SJSA1 (cell line): Measurements from ENCODE around the gene KIAA1549. TPM values are rescaled to one million over a fixed set of nuclear protein-coding genes. Genes with fewer than 3 reads are reported as not detected.
A peak's percentile ranks its signal among the peaks of the same experiment; 100 is the strongest.

Experiments used
- DNase-seq, 2 experiments: peaks; one replicate each; pipeline ENCODE4 v3.0.0-alpha.2; 2015 to 2020; ENCODE audit warnings: low spot score in 2 of 2, low read depth in 1 of 2
- H3K27ac ChIP-seq: fragments of 250-450 bp; sonication (Bioruptor Pico); 2 replicates; pipeline ENCODE4 v1.5.1; 2020; ENCODE audit warnings: mild to moderate bottlenecking, moderate library complexity
- H3K27me3 ChIP-seq: fragments of 250-450 bp; sonication (Bioruptor Pico); replicated peaks from 2 replicates; pipeline ENCODE4 v1.5.1; 2020; ENCODE audit warnings: mild to moderate bottlenecking, moderate library complexity
- H3K36me3 ChIP-seq: fragments of 250-450 bp; sonication (Bioruptor Pico); 2 replicates; pipeline ENCODE4 v1.5.1; 2020; ENCODE audit warnings: mild to moderate bottlenecking
- H3K4me1 ChIP-seq: fragments of 250-450 bp; sonication (Bioruptor Pico); replicated peaks from 2 replicates; pipeline ENCODE4 v1.6.1; 2021; ENCODE audit warnings: mild to moderate bottlenecking
- H3K4me3 ChIP-seq: fragments of 250-450 bp; sonication (Bioruptor Pico); 2 replicates; pipeline ENCODE4 v1.5.1; 2020; ENCODE audit warnings: mild to moderate bottlenecking
- H3K9me3 ChIP-seq: fragments of 250-450 bp; sonication (Bioruptor Pico); replicated peaks from 2 replicates; pipeline ENCODE4 v1.5.1; 2020; ENCODE audit warnings: mild to moderate bottlenecking
- total RNA-seq: library from RNA; depleted of rRNA; stranded (reverse); fragments of >200 nt; shearing (Covaris generic); gene quantifications from 2 replicates; pipeline ENCODE4 v1.2.3, GENCODE V29; 2014

Gene KIAA1549
- total RNA-seq, 1 experiment from 2014 or later, result 0.95 TPM

- DNase-seq, result no peak
- no peak overlapping the region for H3K27ac ChIP-seq
- no peaks in the 10 kb centered on the region for H3K9me3 ChIP-seq
- 0 out of 2 replicates have a peak, but pooled peaks cover 3% of the 10 kb centered on the region for H3K36me3 ChIP-seq
- H3K27me3 ChIP-seq, result no peaks in the 10 kb centered on the region
- no peak overlapping the region for H3K4me3 ChIP-seq
- no peaks in the 10 kb centered on the region for H3K4me1 ChIP-seq
Observed at GRCh38 chr7:138902161-138902560, 79.0 kb downstream of the KIAA1549 start.

DNA sequence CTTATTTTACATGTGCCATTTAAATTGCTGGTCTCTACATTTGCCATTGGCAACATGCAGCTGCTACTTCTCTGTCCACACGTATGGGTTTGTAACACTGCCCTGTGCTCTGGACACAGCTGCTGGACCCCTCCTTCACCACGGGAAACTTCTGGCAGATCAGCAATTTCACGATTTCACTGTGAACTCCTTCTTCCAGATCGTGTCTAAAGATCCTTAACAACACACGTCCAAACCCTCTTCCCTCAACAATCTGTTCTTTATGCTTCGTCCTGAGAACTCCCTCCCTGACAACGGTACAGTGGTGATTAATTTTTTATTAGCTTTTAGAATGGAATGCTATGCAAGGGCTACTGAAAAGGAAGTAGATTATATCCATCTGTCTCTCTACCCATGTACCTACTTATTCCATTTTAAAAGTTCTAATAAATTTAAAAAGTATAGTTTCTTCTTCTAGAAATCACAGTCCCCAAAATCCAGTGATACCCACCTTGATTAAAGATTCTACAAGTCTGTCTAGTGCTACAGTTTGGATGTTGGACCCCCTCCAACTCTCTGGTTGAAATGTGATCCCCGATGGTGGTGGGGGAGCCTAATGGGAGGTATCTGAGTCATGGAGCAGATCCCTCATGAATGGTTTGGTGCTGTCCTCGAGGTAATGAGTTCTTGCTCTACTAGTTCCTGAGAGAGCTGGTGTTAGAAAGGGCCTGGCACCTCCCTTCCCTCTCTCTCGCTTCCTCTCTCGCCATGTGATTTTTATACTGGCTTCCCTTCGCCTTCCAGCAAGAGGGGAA, 81.0 kb downstream of the KIAA1549 start:
- no peak for DNase-seq
- Histone ChIP-seq H3K9me3 (no peaks in the 10 kb centered on the region), H3K36me3 (no peaks in the 10 kb centered on the region), H3K27me3 (no peaks in the 10 kb centered on the region), H3K27ac (no peak overlapping the region), H3K4me1 (no peaks in the 10 kb centered on the region), H3K4me3 (no peak overlapping the region)

- DNase-seq, result no peak
- Histone ChIP-seq H3K27ac (no peak overlapping the region), H3K27me3 (no peaks in the 10 kb centered on the region), H3K36me3 (no peaks in the 10 kb centered on the region), H3K4me1 (no peaks in the 10 kb centered on the region), H3K4me3 (no peak overlapping the region), H3K9me3 (no peaks in the 10 kb centered on the region)
Observed at GRCh38 chr7:138898802-138899201, 82.4 kb downstream of the KIAA1549 start.

DNA sequence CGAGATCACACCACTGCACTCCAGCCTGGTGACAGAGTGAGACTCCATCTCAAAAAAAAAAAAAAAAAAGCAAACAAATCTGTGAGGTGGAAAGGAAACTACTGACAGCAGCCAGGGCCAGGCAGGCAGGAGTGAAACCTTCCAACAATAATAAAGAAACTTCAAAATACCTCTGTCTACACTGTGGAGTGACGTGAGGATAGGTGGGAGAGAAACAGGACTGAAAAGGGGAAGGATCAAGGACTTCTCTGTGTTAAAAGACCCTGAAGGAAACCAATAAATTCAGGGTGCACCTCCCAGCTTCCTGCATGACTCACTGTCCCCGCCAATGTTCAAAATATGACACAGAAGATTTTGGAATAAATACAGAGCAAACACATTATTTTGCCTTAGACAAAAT, 82.9 kb downstream of the KIAA1549 start:
- Histone ChIP-seq H3K4me3 (no peak overlapping the region), H3K4me1 (no peaks in the 10 kb centered on the region), H3K9me3 (no peaks in the 10 kb centered on the region), H3K27me3 (no peaks in the 10 kb centered on the region), H3K36me3 (no peaks in the 10 kb centered on the region), H3K27ac (no peak overlapping the region)
- DNase-seq, result no peak

- Histone ChIP-seq H3K27me3 (no peaks in the 10 kb centered on the region), H3K36me3 (no peaks in the 10 kb centered on the region), H3K27ac (no peak overlapping the region), H3K9me3 (no peaks in the 10 kb centered on the region), H3K4me1 (peaks cover 17% of the 10 kb centered on the region), H3K4me3 (no peak overlapping the region)
- no peak for DNase-seq
Observed at GRCh38 chr7:138895679-138896078, 85.5 kb downstream of the KIAA1549 start.

DNA sequence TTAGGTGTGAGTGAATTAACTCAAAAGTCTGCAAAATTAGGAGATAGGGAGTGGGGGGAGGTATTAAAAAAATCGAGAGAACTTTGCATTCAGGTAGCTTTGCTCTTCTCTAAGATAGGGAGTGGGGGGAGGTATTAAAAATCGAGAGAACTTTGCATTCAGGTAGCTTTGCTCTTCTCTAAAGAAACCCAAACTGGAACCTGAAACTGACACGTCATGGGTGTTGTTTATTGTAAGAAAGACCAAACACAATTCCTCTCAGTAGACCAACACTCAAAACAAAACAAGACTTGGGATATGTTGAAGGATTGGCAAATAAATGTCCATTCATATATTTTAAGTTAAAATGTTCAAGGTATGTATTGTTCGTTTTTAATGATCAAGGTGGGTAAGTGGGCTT, 87.9 kb downstream of the KIAA1549 start:
- Histone ChIP-seq H3K27ac (no peak overlapping the region), H3K9me3 (no peaks in the 10 kb centered on the region), H3K36me3 (no peaks in the 10 kb centered on the region), H3K4me3 (no peak overlapping the region), H3K4me1 (peaks cover 33% of the 10 kb centered on the region), H3K27me3 (no peaks in the 10 kb centered on the region)
- DNase-seq, result no peak

GRCh38 chr7:138892812-138893211, 88.4 kb downstream of the KIAA1549 start:
- no peak overlapping the region for H3K4me3 ChIP-seq
- H3K36me3 ChIP-seq, result no peaks in the 10 kb centered on the region
- no peaks in the 10 kb centered on the region for H3K27me3 ChIP-seq
- no peaks in the 10 kb centered on the region for H3K9me3 ChIP-seq
- DNase-seq, result no peak
- no peak overlapping the region for H3K27ac ChIP-seq
- peaks cover 33% of the 10 kb centered on the region for H3K4me1 ChIP-seq

DNA sequence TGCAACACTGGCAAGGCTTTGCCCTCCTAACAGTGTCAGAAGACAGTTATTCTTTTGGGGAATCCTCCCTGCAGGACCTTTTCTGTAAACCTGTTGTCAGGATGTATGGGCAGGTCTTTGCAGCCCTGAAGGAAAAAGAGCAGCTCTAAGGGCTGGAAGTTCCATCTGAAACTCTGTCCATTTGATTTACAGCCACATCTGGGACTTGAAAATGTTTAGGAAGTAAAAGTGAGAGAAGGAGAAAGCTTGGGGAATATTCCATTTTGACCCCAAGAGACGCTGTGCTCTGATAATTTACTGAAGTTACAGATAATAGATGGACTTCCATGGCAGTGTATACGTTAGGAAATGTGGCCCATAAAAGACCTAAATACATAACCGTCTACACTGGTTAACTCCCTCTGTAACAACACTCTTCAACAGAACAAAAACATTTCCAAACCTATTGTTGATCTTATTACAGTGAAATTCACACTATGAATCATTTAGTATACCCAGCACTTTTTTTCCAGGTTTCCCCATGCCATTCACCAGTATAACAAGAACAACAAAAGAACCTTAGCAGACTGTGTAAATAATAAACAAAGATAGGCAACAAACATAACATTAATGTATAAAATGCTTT, 89.1 kb downstream of the KIAA1549 start:
- H3K27ac ChIP-seq, result no peak overlapping the region
- peak in 1 of 2 experiments; percentile 4 for DNase-seq

GRCh38 chr7:138891446-138891810, 89.8 kb downstream of the KIAA1549 start:
- H3K4me1 ChIP-seq, result peaks cover 33% of the 10 kb centered on the region
- no peaks in the 10 kb centered on the region for H3K36me3 ChIP-seq
- H3K4me3 ChIP-seq, result no peak overlapping the region
- H3K9me3 ChIP-seq, result no peaks in the 10 kb centered on the region
- no peaks in the 10 kb centered on the region for H3K27me3 ChIP-seq
- DNase-seq, result no peak
- H3K27ac ChIP-seq, result peak overlapping the region; percentile 66

More for the DNA sequence above, 89.1 kb downstream of the KIAA1549 start:
- Histone ChIP-seq H3K4me3 (no peak overlapping the region), H3K36me3 (no peaks in the 10 kb centered on the region), H3K27me3 (no peaks in the 10 kb centered on the region), H3K4me1 (peaks cover 33% of the 10 kb centered on the region), H3K9me3 (no peaks in the 10 kb centered on the region)

DNA sequence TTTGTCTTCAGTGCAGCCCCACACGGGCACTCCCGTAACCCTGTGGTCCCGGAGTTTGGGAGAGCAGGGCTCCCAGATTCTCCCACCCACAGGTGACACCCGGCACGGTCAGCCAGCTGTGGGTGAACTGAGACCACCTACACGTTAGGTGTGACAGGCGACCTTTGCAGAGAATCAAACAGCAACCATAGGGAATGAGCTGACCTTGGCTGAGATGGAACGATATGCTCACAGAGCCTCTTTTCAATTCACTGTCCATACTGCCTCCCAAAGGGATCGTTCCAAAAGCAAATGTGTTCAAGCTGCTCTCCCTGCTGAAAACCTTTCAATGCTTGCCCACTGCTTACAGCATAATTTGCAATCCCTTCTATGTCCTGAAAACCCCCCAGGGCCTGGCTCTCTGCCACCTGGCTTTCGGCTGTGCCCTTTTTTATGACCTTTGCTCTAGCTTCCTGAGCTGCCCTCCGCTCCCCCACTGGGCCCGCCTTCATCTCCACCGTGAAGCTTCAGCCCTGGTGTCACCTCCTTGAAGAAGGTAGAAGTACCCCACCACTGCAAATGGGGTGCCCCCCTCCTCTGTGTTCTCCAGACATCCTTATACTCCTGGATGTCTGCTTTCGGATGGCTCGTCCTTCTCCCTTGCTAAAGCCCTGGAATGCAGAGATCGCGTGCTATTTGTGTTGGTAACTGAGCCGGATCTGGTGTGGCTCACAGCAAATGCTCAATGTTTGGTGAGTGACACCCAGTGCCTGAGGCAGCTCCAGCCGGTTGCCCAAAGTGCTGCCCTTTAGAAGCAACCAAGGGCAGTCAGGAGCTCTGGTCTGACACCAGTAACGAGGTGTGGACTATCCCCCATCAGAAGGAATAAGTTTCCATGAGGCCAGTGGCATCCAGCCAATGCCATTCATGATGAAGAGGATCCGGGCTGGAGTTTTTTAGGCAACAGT, 90.4 kb downstream of the KIAA1549 start:
- peak overlapping the region; percentile 66 for H3K27ac ChIP-seq
- peak; percentile 73 to 74 for DNase-seq
- no peak overlapping the region for H3K4me3 ChIP-seq
- H3K4me1 ChIP-seq, result peaks cover 33% of the 10 kb centered on the region
- H3K36me3 ChIP-seq, result no peaks in the 10 kb centered on the region
- H3K9me3 ChIP-seq, result no peaks in the 10 kb centered on the region
- no peaks in the 10 kb centered on the region for H3K27me3 ChIP-seq

- no peak overlapping the region for H3K4me3 ChIP-seq
- peaks cover 33% of the 10 kb centered on the region for H3K4me1 ChIP-seq
- no peaks in the 10 kb centered on the region for H3K9me3 ChIP-seq
- peak overlapping the region; percentile 66; the same call in 1 of the 2 replicates for H3K27ac ChIP-seq
- H3K36me3 ChIP-seq, result no peaks in the 10 kb centered on the region
- DNase-seq, result peak in 1 of 2 experiments; percentile 28
- no peaks in the 10 kb centered on the region for H3K27me3 ChIP-seq
Observed at GRCh38 chr7:138889582-138890498, 91.3 kb downstream of the KIAA1549 start.

- H3K9me3 ChIP-seq, result no peaks in the 10 kb centered on the region
- DNase-seq, result no peak
- no peaks in the 10 kb centered on the region for H3K27me3 ChIP-seq
- H3K4me3 ChIP-seq, result no peak overlapping the region
- H3K36me3 ChIP-seq, result no peaks in the 10 kb centered on the region
- peaks cover 33% of the 10 kb centered on the region for H3K4me1 ChIP-seq
- H3K27ac ChIP-seq, result no peak overlapping the region
Observed at GRCh38 chr7:138887872-138888656, 93.1 kb downstream of the KIAA1549 start.
